Measurements from ENCODE around the gene PARD3B. TPM values are rescaled to one million over a fixed set of nuclear protein-coding genes. Genes with fewer than 3 reads are reported as not detected.

Gene PARD3B
- total RNA-seq, 1 donor from 2014 or later, result 23.8 TPM

- no peak overlapping the region for H3K27ac ChIP-seq
- no peaks in the 10 kb centered on the region for H3K4me1 ChIP-seq
- intact Hi-C loops (cut with DNase I), result no loop called here
- ATAC-seq (peak; percentile 56 to 70), DNase-seq (no peak)
- no peak for TF ChIP-seq CTCF (IDR thresholded peaks at IDR 0.05)
- H3K4me3 ChIP-seq, result no peak overlapping the region
- no peaks in the 10 kb centered on the region for H3K27me3 ChIP-seq (ENCODE audit: low read depth)
- H3K9me3 ChIP-seq, result no peaks in the 10 kb centered on the region
- H3K36me3 ChIP-seq, result no peaks in the 10 kb centered on the region
Measured at GRCh38 chr2:204842661-204843485, 297.6 kb downstream of the PARD3B start.

- Histone ChIP-seq H3K27ac (no peak overlapping the region), H3K36me3 (no peaks in the 10 kb centered on the region), H3K4me1 (no peaks in the 10 kb centered on the region), H3K9me3 (no peaks in the 10 kb centered on the region), H3K4me3 (no peak overlapping the region), H3K27me3 (ENCODE audit: low read depth) (no peaks in the 10 kb centered on the region)
- TF ChIP-seq CTCF (IDR thresholded peaks at IDR 0.05), result no peak
- no peak for DNase-seq
- no peak for ATAC-seq
- intact Hi-C loops (cut with DNase I), result no loop called here
Measured at GRCh38 chr2:204846471-204846870, 301.2 kb downstream of the PARD3B start.

- no peak for TF ChIP-seq CTCF (IDR thresholded peaks at IDR 0.05)
- H3K4me1 ChIP-seq, result no peaks in the 10 kb centered on the region
- H3K9me3 ChIP-seq, result no peaks in the 10 kb centered on the region
- intact Hi-C loops (cut with DNase I), result no loop called here
- ATAC-seq (no peak), DNase-seq (no peak)
- no peak overlapping the region for H3K27ac ChIP-seq
- H3K4me3 ChIP-seq, result no peak overlapping the region
- H3K27me3 ChIP-seq (ENCODE audit: low read depth), result no peaks in the 10 kb centered on the region
- no peaks in the 10 kb centered on the region for H3K36me3 ChIP-seq
Measured at GRCh38 chr2:204849892-204850291, 304.6 kb downstream of the PARD3B start.

GRCh38 chr2:204850581-204850980, 305.3 kb downstream of the PARD3B start:
- Histone ChIP-seq H3K27ac (no peak overlapping the region), H3K9me3 (no peaks in the 10 kb centered on the region), H3K4me1 (no peaks in the 10 kb centered on the region), H3K36me3 (no peaks in the 10 kb centered on the region), H3K4me3 (no peak overlapping the region), H3K27me3 (ENCODE audit: low read depth) (no peaks in the 10 kb centered on the region)
- no peak for TF ChIP-seq CTCF (IDR thresholded peaks at IDR 0.05)
- DNase-seq (no peak), ATAC-seq (no peak)
- intact Hi-C loops (cut with DNase I), result no loop called here

- intact Hi-C loops (cut with DNase I), result no loop called here
- TF ChIP-seq CTCF (IDR thresholded peaks at IDR 0.05), result no peak
- no peak for ATAC-seq
- no peaks in the 10 kb centered on the region for H3K36me3 ChIP-seq
- no peaks in the 10 kb centered on the region for H3K4me1 ChIP-seq
- DNase-seq, result no peak
- no peak overlapping the region for H3K27ac ChIP-seq
- no peaks in the 10 kb centered on the region for H3K27me3 ChIP-seq (ENCODE audit: low read depth)
- no peak overlapping the region for H3K4me3 ChIP-seq
- H3K9me3 ChIP-seq, result no peaks in the 10 kb centered on the region
Measured at GRCh38 chr2:204853905-204854304, 308.6 kb downstream of the PARD3B start.

All from lower lobe of right lung (tissue), 2 donors.